T-helper 1 cell treated with Interleukin-12 subunit alpha and Interleukin-12 subunit beta and Interleukin-4 antibody, amounts not matched to agents 30 ng/mL and 1 ng/mL, for 36 hours (primary cell): ENCODE results near the gene VWA2. TPM values are rescaled to one million over a fixed set of nuclear protein-coding genes. Genes with fewer than 3 reads are reported as not detected.

Experiments
- intact Hi-C: fragments of 100-400 bp; cut with micrococcal nuclease; formaldehyde crosslinking; loops from one replicate; pipeline ENCODE4 v1.15.1; 2024
- total RNA-seq: library from RNA; stranded (reverse); gene quantifications from 2 replicates; pipeline ENCODE4 v1.2.3, GENCODE V29; 2022

Gene VWA2
- total RNA-seq: not detected in 2 replicates

GRCh38 chr10:114239117-114239993, at the start of gene VWA2:
Gene VWA2, plus strand, starts transcription at chr10:114239254. Its CDS starts 9,460 bp downstream, at chr10:114248714.
- intact Hi-C loops: no loop called here

GRCh38 chr10:114189700-114190099, 49.4 kb upstream of the VWA2 start:
- intact Hi-C loops: no loop called here

GRCh38 chr10:114195079-114195478, 44.0 kb upstream of the VWA2 start:
- intact Hi-C loops: no loop called here

- intact Hi-C loops: no loop called here
These were observed 39.8 kb upstream of the VWA2 start for GRCh38 chr10:114199239-114199638.

- intact Hi-C loops: no loop called here
These were observed 36.2 kb upstream of the VWA2 start for GRCh38 chr10:114202812-114203211.

GRCh38 chr10:114206902-114207301, 32.2 kb upstream of the VWA2 start:
- intact Hi-C loops: no loop called here

GRCh38 chr10:114207349-114207748, 31.7 kb upstream of the VWA2 start:
- intact Hi-C loops: no loop called here

- intact Hi-C loops: no loop called here
These were observed 30.7 kb upstream of the VWA2 start for GRCh38 chr10:114208351-114208750.

GRCh38 chr10:114212153-114212552, 26.9 kb upstream of the VWA2 start:
- intact Hi-C loops: no loop called here

- intact Hi-C loops: no loop called here
These were observed 24.0 kb upstream of the VWA2 start for GRCh38 chr10:114215033-114215432.

GRCh38 chr10:114220281-114220680, 18.8 kb upstream of the VWA2 start:
- intact Hi-C loops: no loop called here

- intact Hi-C loops: no loop called here
These were observed 17.8 kb upstream of the VWA2 start for GRCh38 chr10:114221235-114221634.

GRCh38 chr10:114223066-114223465, 16.0 kb upstream of the VWA2 start:
- intact Hi-C loops: no loop called here

GRCh38 chr10:114228156-114228555, 10.9 kb upstream of the VWA2 start:
- intact Hi-C loops: no loop called here

GRCh38 chr10:114232561-114233176, 6.4 kb upstream of the VWA2 start:
- intact Hi-C loops: no loop called here

GRCh38 chr10:114233482-114233881, 5.6 kb upstream of the VWA2 start:
- intact Hi-C loops: no loop called here

GRCh38 chr10:114234132-114234531, 4.9 kb upstream of the VWA2 start:
- intact Hi-C loops: no loop called here

- intact Hi-C loops: no loop called here
These were observed 916 bp downstream of the VWA2 start for GRCh38 chr10:114239994-114240345.

GRCh38 chr10:114242235-114242634, 3.2 kb downstream of the VWA2 start:
- intact Hi-C loops: no loop called here

GRCh38 chr10:114243661-114244060, 4.6 kb downstream of the VWA2 start:
- intact Hi-C loops: no loop called here

GRCh38 chr10:114244126-114244525, 5.1 kb downstream of the VWA2 start:
- intact Hi-C loops: no loop called here

- intact Hi-C loops: no loop called here
These were observed 6.2 kb downstream of the VWA2 start for GRCh38 chr10:114245121-114245791.
